Kidney glomerular epithelial cell (primary cell): Measurements from ENCODE around the gene ATP8B2.
"Not testable (repeated sequence)": the region's sequence is repeated elsewhere in the genome, so short reads cannot be mapped to it uniquely, and the experiment has no call there.

ENCODE experiments used
- DNase-seq: peaks from one replicate; lab custom pipeline; 2025; lab: John Stamatoyannopoulos, UW

The ATP8B2 gene, protein sequence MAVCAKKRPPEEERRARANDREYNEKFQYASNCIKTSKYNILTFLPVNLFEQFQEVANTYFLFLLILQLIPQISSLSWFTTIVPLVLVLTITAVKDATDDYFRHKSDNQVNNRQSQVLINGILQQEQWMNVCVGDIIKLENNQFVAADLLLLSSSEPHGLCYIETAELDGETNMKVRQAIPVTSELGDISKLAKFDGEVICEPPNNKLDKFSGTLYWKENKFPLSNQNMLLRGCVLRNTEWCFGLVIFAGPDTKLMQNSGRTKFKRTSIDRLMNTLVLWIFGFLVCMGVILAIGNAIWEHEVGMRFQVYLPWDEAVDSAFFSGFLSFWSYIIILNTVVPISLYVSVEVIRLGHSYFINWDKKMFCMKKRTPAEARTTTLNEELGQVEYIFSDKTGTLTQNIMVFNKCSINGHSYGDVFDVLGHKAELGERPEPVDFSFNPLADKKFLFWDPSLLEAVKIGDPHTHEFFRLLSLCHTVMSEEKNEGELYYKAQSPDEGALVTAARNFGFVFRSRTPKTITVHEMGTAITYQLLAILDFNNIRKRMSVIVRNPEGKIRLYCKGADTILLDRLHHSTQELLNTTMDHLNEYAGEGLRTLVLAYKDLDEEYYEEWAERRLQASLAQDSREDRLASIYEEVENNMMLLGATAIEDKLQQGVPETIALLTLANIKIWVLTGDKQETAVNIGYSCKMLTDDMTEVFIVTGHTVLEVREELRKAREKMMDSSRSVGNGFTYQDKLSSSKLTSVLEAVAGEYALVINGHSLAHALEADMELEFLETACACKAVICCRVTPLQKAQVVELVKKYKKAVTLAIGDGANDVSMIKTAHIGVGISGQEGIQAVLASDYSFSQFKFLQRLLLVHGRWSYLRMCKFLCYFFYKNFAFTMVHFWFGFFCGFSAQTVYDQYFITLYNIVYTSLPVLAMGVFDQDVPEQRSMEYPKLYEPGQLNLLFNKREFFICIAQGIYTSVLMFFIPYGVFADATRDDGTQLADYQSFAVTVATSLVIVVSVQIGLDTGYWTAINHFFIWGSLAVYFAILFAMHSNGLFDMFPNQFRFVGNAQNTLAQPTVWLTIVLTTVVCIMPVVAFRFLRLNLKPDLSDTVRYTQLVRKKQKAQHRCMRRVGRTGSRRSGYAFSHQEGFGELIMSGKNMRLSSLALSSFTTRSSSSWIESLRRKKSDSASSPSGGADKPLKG

DNA sequence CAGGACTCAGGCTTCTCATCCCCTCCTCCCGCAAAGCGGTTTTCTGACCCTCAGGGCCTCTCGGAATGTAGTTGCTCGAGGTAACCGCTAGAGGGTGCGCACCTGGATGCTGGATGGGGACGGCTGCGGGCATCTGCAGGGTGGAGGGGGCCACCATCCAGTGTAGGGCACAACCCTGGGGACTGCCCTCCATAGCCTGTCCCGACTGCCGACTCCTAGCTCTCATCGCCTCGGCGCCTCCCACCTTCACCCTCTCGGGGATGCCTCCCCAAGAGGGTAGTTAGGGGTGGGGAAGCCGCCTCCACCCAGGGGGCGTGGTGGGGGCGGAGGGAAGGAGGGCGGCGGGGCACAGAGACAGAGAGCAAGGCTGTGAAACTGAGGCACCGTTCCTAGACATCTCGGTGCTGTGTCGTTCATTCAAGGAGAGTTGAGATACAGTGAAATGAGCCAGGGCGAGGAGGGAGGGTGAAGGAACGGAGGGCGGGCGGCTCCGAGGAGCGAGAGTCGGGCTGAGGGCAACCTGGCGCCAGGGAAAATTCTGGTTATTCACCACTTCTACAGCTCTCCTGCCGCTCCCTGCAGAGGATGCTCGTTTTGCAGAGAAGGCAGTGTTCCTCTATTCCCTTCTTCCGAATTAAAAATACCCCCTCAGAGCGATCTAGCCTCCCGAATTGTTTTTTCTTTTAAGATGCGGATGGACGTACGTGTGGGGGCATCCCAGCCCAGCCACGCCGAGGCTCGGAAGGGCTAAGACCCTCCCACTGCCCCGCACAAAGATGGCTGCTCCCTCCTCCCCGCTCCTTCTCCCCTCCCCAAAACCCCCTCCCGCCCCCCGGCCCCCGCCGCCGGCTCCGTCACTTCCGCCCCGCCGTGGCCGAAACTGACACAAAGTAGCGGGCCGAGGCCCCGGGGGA, at the start of gene ATP8B2:
Gene ATP8B2, plus strand, starts transcription at position 857 of the 914 bp plus-strand sequence. CDS start 2,617 bp downstream, outside the sequence.
- DNase-seq: peak; percentile 45

DNA sequence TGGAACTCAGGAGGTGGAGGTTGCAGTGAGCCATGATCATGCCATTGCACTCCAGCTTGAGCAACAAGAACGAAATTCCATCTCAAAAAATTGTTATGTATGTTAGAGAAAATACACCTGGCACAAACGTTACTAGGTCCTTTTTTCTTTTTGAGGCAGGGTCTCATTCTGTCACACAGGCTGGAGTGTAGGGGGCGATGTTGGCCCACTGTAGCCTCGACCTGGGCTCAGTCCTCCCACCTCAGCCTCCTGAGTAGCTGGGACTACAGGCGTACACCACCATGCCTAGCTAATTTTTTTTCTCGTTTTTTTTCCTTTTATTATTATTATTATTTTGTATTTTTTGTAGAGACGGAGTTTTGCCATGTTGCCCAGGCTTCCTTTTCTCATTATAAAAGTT, 48.5 kb upstream of the ATP8B2 start:
- DNase-seq: no peak

DNA sequence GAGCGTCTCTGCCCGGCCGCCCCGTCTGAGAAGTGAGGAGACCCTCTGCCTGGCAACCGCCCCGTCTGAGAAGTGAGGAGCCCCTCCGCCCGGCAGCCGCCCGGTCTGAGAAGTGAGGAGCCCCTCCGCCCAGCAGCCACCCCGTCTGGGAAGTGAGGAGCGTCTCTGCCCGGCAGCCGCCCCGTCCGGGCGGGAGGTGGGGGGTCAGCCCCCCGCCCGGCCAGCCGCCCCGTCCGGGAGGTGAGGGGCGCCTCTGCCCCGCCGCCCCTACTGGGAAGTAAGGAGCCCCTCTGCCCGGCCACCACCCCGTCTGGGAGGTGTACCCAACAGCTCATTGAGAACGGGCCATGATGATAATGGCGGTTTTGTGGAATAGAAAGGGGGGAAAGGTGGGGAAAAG, 37.7 kb upstream of the ATP8B2 start:
- DNase-seq: not testable (repeated sequence)

DNA sequence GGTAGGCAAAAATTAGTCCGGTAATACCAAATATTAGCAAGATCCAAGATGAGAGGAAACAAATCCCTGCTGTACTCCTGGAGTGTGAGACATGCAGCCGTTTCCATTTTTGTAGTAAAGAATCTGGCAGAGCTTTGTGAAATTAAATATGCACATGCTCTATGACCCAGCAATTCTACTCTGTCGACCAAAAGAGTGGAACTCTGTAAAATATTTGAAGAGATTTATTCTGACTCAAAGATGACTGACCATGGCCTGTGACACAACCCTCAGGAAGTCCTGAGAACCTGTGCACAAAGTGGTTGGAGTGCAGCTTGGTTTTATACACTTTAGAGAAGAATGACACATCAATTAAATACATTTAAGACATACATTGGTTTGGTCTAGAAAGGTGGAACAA, 36.7 kb upstream of the ATP8B2 start:
- DNase-seq: no peak

DNA sequence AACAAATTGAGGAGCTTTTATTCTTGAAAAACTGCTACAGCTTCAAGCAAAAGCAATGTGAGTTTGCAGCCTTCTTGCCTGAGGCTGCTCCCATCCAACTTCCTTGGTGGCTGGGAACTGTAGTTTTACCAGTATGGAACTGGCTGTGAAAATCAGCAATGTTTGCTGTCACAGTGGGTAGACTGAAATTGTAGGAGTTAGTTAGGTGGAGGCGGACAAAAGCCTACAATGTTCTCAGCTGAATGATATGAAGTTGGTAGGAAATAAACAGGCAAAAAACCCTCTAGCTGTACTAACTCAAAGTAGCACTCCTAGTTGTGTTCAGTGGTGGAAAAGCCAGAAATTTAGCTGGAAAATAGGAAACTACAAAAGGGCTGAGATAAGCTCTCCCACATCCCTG, 34.4 kb upstream of the ATP8B2 start:
- DNase-seq: no peak

DNA sequence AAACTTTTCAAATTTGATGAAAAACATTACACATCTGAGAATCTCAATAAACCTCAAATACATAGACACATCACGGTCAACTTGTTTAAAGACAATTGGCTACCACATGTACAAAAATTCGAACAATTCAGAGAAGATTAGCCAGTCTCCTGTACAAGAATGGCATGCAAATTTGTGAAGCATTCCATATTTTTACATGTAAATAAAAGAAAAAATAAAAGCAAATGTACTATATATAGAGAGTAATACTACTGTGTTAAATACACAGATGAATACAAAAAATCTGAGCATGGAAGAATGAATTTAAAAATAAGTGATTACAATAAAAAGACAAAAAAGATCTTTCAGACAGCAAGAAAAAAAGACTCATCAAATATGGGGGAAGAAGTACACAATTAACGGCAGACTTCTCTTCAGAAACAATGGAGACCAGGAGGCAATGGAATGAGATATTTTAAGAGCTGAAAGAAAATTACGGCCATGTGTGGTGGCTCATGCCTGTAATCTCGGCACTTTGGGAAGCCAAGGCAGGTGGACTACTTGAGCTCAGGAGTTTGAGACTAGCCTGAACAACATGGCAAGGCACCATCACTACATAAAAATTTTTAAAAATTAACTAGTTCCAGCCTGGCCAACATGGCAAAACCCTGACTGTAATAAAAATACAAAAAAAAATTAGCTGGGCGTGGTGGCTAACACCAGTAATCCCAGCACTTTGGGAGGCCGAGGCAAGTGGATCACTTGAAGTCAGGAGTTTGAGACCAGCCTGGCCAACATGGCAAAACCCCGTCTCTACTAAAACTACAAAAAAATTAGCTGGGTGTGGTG, 29.7 kb upstream of the ATP8B2 start:
- DNase-seq: no peak

DNA sequence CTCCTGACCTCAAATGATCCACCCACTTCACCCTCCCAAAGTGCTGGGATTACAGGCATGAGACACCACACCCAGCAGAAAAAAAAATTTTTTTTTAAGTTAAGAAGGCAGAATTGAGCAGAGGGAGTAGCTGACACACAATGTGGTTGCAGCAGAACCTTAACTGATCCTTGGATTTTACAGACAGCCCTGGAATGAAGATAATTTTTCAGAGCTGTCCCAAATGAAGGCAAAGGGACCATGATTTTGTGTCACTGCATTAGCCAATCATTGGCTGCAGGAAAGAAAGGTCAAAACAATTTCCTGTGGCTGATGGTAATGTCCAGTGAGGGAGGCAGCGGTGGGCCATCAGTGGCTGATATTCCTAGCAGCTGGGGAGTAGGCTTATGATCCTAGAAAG, 23.7 kb upstream of the ATP8B2 start:
- DNase-seq: no peak

DNA sequence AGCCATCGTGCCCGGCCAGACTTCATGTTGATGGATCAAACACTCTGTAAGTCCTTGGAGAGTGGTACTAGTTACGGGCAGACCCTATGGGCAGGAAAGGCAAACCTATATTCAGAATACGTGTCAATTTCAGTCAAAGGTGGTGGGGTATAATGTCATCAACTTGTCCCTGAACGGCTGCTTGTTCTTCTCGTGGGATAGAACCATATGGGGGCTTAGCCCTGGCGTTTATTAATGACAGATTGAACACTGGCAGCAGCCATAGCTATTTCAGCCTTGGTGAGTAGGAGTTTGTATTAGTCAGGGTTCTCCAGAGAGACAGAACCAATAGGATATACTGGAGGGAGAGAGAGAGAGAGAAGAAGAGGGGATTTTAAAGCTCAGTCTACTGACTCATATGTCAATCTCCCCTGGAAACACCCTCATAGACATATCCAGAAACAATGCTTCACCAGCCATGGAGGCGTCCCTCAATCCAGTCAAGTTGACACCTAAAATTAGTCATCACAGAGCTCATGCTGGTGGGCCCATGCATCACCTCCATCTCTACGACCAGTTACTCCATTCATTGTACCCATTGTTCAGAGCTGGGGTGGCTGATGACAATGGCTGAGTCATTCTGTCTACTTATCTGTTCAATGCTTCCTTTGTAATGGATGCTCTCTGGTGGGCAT, 20.5 kb upstream of the ATP8B2 start:
- no peak for DNase-seq

DNA sequence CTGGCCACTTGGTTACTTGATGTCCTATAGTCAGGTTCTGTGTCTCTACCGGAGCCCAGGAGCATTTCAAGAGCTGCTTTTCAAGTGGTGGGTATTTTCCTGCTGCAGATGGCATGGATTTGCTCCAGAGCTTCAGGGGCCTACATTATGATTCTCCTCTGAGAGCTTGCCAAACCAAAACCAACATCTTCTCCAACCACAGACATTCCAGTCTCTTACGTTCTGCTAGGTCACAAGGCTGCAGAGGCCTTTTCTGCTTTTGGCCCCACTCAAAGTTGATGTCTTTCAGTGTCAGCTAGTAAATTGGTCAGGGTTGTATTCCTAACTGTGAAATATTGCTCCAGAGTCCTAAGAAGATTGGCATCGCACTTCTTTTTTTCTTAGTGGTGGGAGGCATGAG, 19.2 kb upstream of the ATP8B2 start:
- DNase-seq: no peak

DNA sequence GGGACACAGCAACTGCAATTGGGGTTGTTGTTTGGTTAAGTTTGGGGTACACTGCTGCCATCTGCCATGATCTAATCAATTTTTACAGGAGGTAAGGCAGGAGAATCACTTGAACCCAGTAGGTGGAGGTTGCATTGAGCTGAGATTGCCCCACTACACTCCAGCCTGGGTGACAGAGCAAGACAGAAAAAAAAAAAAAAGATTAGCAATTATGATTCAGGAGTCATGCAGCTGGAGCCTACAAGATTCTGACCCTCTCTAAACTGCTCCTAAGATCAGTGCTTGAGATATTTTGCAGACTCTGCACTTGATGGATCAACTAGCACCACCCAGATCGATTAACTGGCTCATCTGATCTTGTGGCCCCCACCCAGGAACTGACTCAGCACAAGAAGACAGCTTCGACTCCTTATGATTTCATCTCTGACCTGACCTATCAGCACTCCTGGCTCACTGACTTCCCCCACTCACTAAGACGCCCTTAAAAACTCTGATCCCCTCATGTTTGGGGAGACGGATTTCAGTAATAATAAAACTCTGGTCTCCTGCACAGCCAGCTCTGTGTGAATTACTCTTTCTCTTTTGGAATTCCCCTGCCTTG, 17.6 kb upstream of the ATP8B2 start:
- not testable (repeated sequence) for DNase-seq

DNA sequence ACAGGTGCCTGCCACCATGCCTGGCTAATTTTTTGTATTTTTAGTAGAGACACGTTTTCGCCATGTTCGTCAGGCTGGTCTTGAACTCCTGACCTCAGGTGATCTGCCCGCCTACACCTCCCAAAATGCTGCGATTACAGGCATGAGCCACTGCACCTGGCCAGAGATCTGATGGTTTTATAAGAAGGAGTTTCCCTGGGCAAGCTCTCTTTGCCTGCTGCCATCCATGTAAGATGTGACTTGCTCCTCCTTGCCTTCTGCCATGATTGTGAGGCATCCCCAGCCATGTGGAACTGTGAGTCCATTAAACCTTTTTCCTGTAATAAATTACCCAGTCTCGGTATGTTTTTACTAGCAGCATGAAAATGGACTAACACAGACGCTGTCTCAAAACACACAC, 16.2 kb upstream of the ATP8B2 start:
- not testable (repeated sequence) for DNase-seq

DNA sequence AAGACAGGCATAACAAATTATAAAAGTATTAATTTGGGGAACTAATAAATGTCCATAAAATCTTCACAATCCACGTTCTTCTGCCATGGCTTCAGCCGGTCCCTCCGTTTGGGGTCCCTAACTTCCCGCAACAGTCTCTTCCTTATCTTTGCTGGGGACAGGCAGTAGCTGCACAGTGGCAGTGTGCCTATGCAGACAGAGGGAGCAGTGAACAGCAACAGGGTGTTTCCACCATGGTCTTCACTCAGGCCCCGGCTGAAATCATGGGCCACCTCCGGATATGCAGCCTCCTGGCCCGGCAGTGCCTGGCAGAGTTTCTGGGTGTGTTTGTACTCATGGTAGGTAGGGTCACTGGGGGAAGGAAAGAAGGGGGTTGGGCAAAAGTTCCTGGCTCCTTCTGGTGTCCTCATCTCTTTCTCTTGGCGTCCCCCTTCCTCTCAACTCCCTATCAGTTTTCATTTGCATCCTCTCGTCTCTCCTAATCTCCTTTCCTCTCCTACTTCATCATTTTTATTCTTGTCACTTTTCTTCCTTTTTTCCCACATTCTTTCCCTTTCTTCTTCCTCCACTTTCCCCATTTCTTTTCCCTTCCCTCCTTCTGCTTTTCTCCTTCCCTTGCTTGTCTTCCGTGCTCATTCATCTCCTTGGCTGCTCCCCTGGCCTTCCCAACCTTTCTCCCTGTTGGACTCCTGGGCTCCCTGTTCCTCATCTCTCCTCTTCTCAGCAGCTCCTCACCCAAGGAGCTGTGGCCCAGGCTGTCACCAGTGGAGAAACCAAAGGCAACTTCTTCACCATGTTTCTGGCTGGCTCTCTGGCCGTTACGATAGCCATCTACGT, 12.9 kb upstream of the ATP8B2 start:
- DNase-seq: not testable (repeated sequence)

DNA sequence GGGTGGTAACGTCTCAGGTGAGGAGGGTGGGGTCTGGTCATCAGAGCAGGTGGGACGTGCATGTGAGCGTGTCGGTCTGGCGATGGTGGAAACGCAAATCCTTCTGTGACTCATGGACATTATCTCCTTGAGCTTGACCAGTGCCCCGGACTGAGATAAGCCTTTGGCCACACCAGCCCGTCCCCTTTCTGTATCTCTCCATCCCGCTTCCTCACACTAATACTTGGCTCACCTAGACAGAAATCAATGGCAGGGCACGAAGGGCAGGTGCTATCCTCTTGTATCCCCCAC, 12.3 kb upstream of the ATP8B2 start:
- DNase-seq: no peak

DNA sequence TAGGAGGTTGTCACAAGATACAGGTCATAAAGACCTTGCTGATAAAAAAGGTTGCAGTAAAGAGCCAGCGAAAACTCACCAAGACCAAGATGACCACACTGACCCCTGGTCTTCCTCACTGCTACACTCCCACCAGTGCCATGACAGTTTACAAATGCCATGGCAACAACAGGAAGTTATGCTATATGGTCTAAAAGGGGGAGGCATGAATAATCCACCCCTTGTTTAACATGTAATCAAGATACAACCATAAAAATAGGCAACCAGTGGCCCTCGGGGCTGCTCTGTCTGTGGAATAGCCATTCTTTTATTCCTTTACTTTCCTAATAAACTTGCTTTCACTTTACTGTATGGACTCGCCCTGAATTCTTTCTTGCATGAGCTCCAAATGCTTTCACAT, 11.1 kb upstream of the ATP8B2 start:
- DNase-seq: not testable (repeated sequence)

DNA sequence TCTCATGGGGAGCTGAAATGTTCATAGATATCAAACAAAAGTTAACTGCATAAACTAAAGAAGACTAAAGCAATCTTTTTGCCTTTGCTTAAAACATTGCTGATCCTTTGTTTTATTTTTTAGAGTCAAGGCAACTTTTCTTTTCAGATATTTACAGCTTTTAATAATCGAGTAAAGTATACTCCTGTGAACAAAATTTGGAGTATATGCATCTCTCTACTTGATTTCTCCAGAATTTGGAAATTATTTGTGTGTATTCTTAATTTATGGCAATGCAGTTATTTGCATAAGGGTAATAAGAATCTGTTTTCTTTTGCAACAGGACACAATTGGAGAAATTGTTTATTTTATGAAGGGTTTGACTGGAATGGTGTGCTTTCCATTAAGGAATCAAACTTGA, 8.6 kb upstream of the ATP8B2 start:
- DNase-seq: no peak

DNA sequence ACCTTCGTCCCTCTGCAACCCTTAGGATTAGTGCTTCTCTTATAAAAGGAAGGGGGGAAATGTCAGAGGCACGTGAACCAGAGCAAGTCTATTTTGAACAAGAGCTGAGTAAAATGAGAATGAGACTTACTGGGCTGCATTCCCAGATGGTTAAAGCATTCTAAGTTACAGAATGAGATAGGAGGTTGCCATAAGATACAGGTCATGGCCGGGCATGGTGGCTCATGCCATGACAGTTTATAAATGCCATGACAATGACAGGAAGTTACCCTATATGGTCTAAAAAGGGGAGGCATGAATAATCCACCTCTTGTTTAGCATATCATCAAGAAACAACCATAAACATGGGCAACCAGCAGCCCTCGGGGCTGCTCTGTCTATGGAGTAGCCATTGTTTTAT, 6.9 kb upstream of the ATP8B2 start:
- DNase-seq: no peak

DNA sequence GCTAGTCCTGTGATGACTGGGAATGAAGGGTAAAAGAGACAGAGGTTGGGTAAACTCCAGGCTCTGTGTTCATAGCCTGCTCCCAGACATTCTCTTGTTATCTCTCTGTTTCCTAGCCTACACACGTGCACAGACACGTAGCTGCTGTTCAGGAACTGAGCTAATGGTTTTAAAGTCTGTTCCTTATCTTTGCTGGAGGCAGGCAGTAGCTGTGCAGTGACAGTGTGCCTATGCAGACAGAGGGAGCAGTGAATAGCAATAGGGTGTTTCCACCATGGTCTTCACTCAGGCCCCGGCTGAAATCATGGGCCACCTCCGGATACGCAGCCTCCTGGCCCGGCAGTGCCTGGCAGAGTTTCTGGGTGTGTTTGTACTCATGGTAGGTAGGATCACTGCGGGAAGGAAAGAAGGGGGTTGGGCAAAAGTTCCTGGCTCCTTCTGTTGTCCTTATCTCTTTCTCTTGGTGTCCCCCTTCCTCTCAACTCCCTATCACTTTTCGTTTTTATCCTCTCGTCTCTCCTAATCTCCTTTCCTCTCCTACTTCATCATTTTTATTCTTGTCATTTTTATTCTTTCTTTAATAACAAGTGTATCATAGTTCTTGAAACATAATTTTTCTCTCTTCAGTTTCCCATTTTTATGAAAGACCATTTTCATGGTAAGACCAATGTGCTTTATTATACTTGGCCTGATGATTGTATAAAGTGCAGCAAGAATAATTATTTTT, 4.3 kb upstream of the ATP8B2 start, which contains the start of gene AQP10:
Gene AQP10, plus strand, starts transcription at position 212 of the 727 bp plus-strand sequence. Its CDS starts 63 bp downstream, at position 275.
- no peak for DNase-seq

DNA sequence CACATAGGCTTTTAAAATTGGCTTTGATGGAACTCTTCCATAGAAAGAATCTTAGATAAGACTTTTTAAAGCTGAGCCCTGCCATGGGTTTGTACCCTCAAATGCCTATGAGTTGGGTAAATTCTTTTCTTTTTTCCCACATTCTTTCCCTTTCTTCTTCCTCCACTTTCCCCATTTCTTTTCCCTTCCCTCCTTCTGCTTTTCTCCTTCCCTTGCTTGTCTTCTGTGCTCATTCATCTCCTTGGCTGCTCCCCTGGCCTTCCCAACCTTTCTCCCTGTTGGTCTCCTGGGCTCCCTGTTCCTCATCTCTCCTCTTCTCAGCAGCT, 3.8 kb upstream of the ATP8B2 start:
- DNase-seq: not testable (repeated sequence)
